HCT116 (cell line): Measurements from ENCODE around the gene DAP. TPM values are rescaled to one million over a fixed set of nuclear protein-coding genes. Genes with fewer than 3 reads are reported as not detected.

Experiments
- ATAC-seq: fragments of 200-7000 bp; cut with Tn5 transposase; 2 replicates; pipeline ENCODE4 v1.9.1; 2020; ENCODE audit warnings: mild to moderate bottlenecking, moderate library complexity
- BruUV-seq: library from RNA; stranded (reverse); fragments of 400-500 nt; replicated peaks from 2 replicates; lab custom pipeline; 2021; lab: Mats Ljungman, UMichigan
- CTCF ChIA-PET: fragments of 300-600 bp; sonication (Branson Sonifier 250); formaldehyde crosslinking; loops from one replicate; lab custom pipeline; 2021; ENCODE audit warnings: antibody characterized with exemption; lab: Charles Lee
- POLR2A ChIA-PET: fragments of 300-600, 350-600 bp; sonication (Branson Sonifier 250); formaldehyde crosslinking; loops from one replicate; lab custom pipeline; 2021; ENCODE audit warnings: antibody characterized with exemption; lab: Charles Lee
- RAD21 ChIA-PET, 2 experiments: fragments of 300-600 bp; sonication (Branson Sonifier 250); formaldehyde crosslinking; loops; one replicate each; lab custom pipeline; 2023; ENCODE audit warnings: low total read pairs in 2 of 2; ENCODE audit not compliant: uncharacterized antibody in 2 of 2, unreplicated experiment in 2 of 2, low non-redundant PET in 1 of 2; lab: Charles Lee
- DNase-seq: peaks from one replicate; pipeline ENCODE4 v3.0.0-alpha.2; 2010; ENCODE audit warnings: low read depth, low spot score
- H2AFZ ChIP-seq: fragments of 200-600 bp; shearing (Covaris generic), sonication (generic); 2 replicates; pipeline ENCODE4 v1.6.1; 2017; ENCODE audit warnings: low read depth, mixed run types, mixed read lengths, antibody characterized with exemption, low read length; ENCODE audit not compliant: poor library complexity, severe bottlenecking
- H3K27ac ChIP-seq: 2 replicates; pipeline ENCODE4 v1.5.1; 2012; ENCODE audit warnings: low read depth, low read length
- H3K27me3 ChIP-seq: fragments of 200-600 bp; sonication (generic); 2 replicates; pipeline ENCODE4 v1.6.1; 2016; ENCODE audit warnings: mixed run types, low read length, mixed read lengths; ENCODE audit not compliant: insufficient read depth
- H3K36me3 ChIP-seq, 2 experiments: fragments of 200-500 bp in 1 of 2; fragments of 200-600 bp in 1 of 2; sonication (Bioruptor generic) in 1 of 2; sonication (generic) in 1 of 2; 2 replicates each; pipeline versions ENCODE4 v1.5.1 to v1.6.1; 2014 to 2016; ENCODE audit warnings: low read length in 2 of 2, inconsistent platforms in 1 of 2, mixed read lengths in 1 of 2, mixed run types in 1 of 2; ENCODE audit not compliant: insufficient read depth in 2 of 2, control insufficient read depth in 1 of 2
- H3K4me1 ChIP-seq, 2 experiments: fragments of 200-600 bp in 1 of 2; sonication (generic) in 1 of 2; 2 replicates each; pipeline versions ENCODE4 v1.5.1 to v1.6.1; 2012 to 2017; ENCODE audit warnings: low read length in 2 of 2, inconsistent platforms in 1 of 2, mild to moderate bottlenecking in 1 of 2, mixed read lengths in 1 of 2, mixed run types in 1 of 2, moderate library complexity in 1 of 2; ENCODE audit not compliant: insufficient read depth in 2 of 2, control insufficient read depth in 1 of 2
- H3K4me2 ChIP-seq: fragments of 200-600 bp; sonication (generic); 2 replicates; pipeline ENCODE4 v1.6.1; 2017; ENCODE audit warnings: mixed run types, low read length, mixed read lengths
- H3K4me3 ChIP-seq, 2 experiments: fragments of 200-600 bp in 1 of 2; sonication (generic) in 1 of 2; replicated peaks in 1 of 2; 2 replicates each; pipeline ENCODE4 v1.5.1; 2011 to 2016; ENCODE audit warnings: low read length in 2 of 2, control low read depth in 1 of 2, low read depth in 1 of 2, mild to moderate bottlenecking in 1 of 2, mixed read lengths in 1 of 2, mixed run types in 1 of 2
- H3K79me2 ChIP-seq: fragments of 200-600 bp; sonication (generic); 2 replicates; pipeline ENCODE4 v1.6.1; 2017; ENCODE audit warnings: mild to moderate bottlenecking, mixed run types, low read length, moderate library complexity, mixed read lengths; ENCODE audit not compliant: insufficient read depth
- H3K9ac ChIP-seq: fragments of 200-600 bp; sonication (generic); 2 replicates; pipeline ENCODE4 v1.6.1; 2016; ENCODE audit warnings: low read length, mixed read lengths
- H3K9me2 ChIP-seq: fragments of 200-600 bp; sonication (generic), shearing (Covaris generic); 2 replicates; pipeline ENCODE4 v1.6.1; 2017; ENCODE audit warnings: mixed run types, mild to moderate bottlenecking, moderate library complexity; ENCODE audit not compliant: insufficient read depth
- H3K9me3 ChIP-seq, 2 experiments: fragments of 200-500 bp in 1 of 2; fragments of 200-600 bp in 1 of 2; sonication (Bioruptor generic) in 1 of 2; sonication (generic) in 1 of 2; 2 replicates each; pipeline ENCODE4 v1.6.1; 2014 to 2017; ENCODE audit warnings: low read length in 2 of 2, mixed read lengths in 2 of 2, inconsistent platforms in 1 of 2, low read depth in 1 of 2, mild to moderate bottlenecking in 1 of 2, mixed run types in 1 of 2, moderate library complexity in 1 of 2; ENCODE audit not compliant: control insufficient read depth in 1 of 2, insufficient read depth in 1 of 2
- H4K20me1 ChIP-seq: fragments of 200-600 bp; sonication (generic), shearing (Covaris generic); 2 replicates; pipeline ENCODE4 v1.6.1; 2017; ENCODE audit warnings: mixed run types, mild to moderate bottlenecking, moderate library complexity; ENCODE audit not compliant: insufficient read depth
- CBX3 ChIP-seq: IDR thresholded peaks from 2 replicates; pipeline ENCODE4 v1.6.1; 2012; ENCODE audit warnings: low read depth
- CEBPB ChIP-seq: IDR thresholded peaks from 2 replicates; pipeline ENCODE4 v1.6.1; 2012; ENCODE audit warnings: low read depth
- CTCF ChIP-seq, 3 experiments: fragments of 200-600 bp in 1 of 3; sonication (generic) in 1 of 3; IDR thresholded peaks in 2 of 3; conservative IDR thresholded peaks in 1 of 3; 2 replicates each; pipeline ENCODE4 v1.5.1; 2012 to 2017; ENCODE audit warnings: low read depth in 2 of 3, low read length in 2 of 3, antibody characterized with exemption in 1 of 3, borderline replicate concordance in 1 of 3, control low read depth in 1 of 3, mild to moderate bottlenecking in 1 of 3, mixed read lengths in 1 of 3, mixed run types in 1 of 3, moderate library complexity in 1 of 3; ENCODE audit not compliant: insufficient read depth in 1 of 3
- ELF1 ChIP-seq: IDR thresholded peaks from 2 replicates; pipeline ENCODE4 v1.6.1; 2012; ENCODE audit warnings: low read depth, borderline replicate concordance
- EZH2 ChIP-seq: fragments of 200-600 bp; sonication (generic); IDR thresholded peaks from 2 replicates; pipeline ENCODE4 v1.6.1; 2017; ENCODE audit warnings: antibody characterized with exemption, mixed run types
- EZH2phosphoT487 ChIP-seq: fragments of 200-600 bp; IDR thresholded peaks from 2 replicates; pipeline ENCODE4 v1.6.1; 2018; ENCODE audit warnings: antibody characterized with exemption, borderline replicate concordance
- JUND ChIP-seq: IDR thresholded peaks from 2 replicates; pipeline ENCODE4 v1.6.1; 2012
- POLR2AphosphoS5 ChIP-seq: IDR thresholded peaks from 2 replicates; pipeline ENCODE4 v1.6.1; 2011; ENCODE audit warnings: mild to moderate bottlenecking, low read depth, low read length, moderate library complexity
- RAD21 ChIP-seq: IDR thresholded peaks from 2 replicates; pipeline ENCODE4 v1.6.1; 2012; ENCODE audit warnings: low read depth, mild to moderate bottlenecking
- SP1 ChIP-seq: IDR thresholded peaks from 2 replicates; pipeline ENCODE4 v1.6.1; 2012; ENCODE audit warnings: low read depth
- SRF ChIP-seq: IDR thresholded peaks from 2 replicates; pipeline ENCODE4 v1.6.1; 2012; ENCODE audit warnings: low read depth
- TCF7L2 ChIP-seq: IDR thresholded peaks from 2 replicates; pipeline ENCODE4 v1.7.0; 2011; ENCODE audit warnings: borderline replicate concordance, inconsistent platforms; ENCODE audit not compliant: insufficient read depth, insufficient read length; ENCODE audit errors: extremely low read depth
- YY1 ChIP-seq: IDR thresholded peaks from 2 replicates; pipeline ENCODE4 v1.6.1; 2011; ENCODE audit warnings: low read length, low read depth, moderate library complexity, mild to moderate bottlenecking; ENCODE audit not compliant: insufficient replicate concordance; ENCODE audit errors: extremely low read depth
- ZBTB33 ChIP-seq: IDR thresholded peaks from 2 replicates; pipeline ENCODE4 v1.6.1; 2011; ENCODE audit warnings: mild to moderate bottlenecking, low read length, moderate library complexity; ENCODE audit not compliant: insufficient replicate concordance; ENCODE audit errors: extremely low read depth
- ZFX ChIP-seq: fragments of 450-650 bp; IDR thresholded peaks from 2 replicates; pipeline ENCODE4 v1.6.1; 2017
- intact Hi-C: fragments of 100-400 bp; cut with micrococcal nuclease; formaldehyde crosslinking; loops from 2 replicates; pipeline ENCODE4 v1.10.0; 2022
- total RNA-seq: library from RNA; stranded (reverse); gene quantifications from one replicate; pipeline ENCODE4 v1.2.1, GENCODE V29; 2021; ENCODE audit not compliant: unreplicated experiment
- TF ChIP-seq, protein P1 (sequence below): IDR thresholded peaks from 2 replicates; pipeline ENCODE4 v1.6.1; 2012; ENCODE audit warnings: low read depth

Gene DAP
- total RNA-seq, 1 experiment from 2014 or later = 59.1 TPM

DNA sequence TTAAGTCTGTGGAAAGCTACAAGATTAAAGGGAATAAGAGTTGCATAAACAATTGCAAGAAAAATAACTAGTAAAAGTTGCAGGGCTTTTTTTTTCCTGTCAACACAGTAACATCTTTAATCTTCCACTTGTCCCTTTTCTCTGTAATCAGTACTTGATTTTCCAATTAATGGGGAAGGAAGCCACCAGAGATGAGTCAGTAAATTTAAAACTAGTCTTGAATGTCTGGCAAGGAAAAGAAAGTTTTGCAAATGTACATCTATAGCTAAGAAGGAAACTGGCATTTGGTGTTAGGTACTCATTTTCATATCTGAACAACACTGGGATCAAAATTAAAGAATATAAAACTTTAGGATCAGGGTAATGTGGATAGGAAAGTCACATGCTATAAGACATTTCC is 17.1 kb downstream of the DAP start:
- Histone ChIP-seq H3K4me3 (no peak overlapping the region), H3K4me2 (no peak overlapping the region), H3K9me3 (peaks cover 9 to 10% of the 10 kb centered on the region in 2 experiments; a peak in 2 of 4 replicates), H3K9me2 (no peaks in the 10 kb centered on the region), H2AFZ (no peak overlapping the region), H3K27me3 (no peaks in the 10 kb centered on the region), H3K36me3 (peaks cover 7 to 21% of the 10 kb centered on the region in 2 experiments; a peak in 2 of 4 replicates), H3K9ac (no peak overlapping the region), H3K4me1 (no peaks in the 10 kb centered on the region), H4K20me1 (no peaks in the 10 kb centered on the region), H3K79me2 (peaks cover 6% of the 10 kb centered on the region), H3K27ac (no peak overlapping the region)
- ChIA-PET POLR2A (no interaction called here), CTCF (interaction anchor here (0.7 kb wide), 1 partner anchor 244 kb away, joined by 3 read pairs; no protein-coding TSS in a partner anchor), RAD21 (no interaction called here)
- TF ChIP-seq CBX3 (no peak), POLR2AphosphoS5 (no peak), ELF1 (no peak), EZH2 (no peak), YY1 (no peak), ZBTB33 (no peak), SRF (no peak), CEBPB (no peak), CTCF (IDR thresholded peaks at IDR 0.05 in 2 of 3, conservative IDR thresholded peaks at IDR 0.05 in 1 of 3; ENCODE audit: borderline replicate concordance in 1 of 3, insufficient read depth in 1 of 3, low read depth in 2 of 3, low read length in 2 of 3) (no peak), SP1 (no peak), JUND (no peak), ZFX (no peak), EZH2phosphoT487 (no peak), RAD21 (no peak), TCF7L2 (no peak)
- TF ChIP-seq, protein P1, sequence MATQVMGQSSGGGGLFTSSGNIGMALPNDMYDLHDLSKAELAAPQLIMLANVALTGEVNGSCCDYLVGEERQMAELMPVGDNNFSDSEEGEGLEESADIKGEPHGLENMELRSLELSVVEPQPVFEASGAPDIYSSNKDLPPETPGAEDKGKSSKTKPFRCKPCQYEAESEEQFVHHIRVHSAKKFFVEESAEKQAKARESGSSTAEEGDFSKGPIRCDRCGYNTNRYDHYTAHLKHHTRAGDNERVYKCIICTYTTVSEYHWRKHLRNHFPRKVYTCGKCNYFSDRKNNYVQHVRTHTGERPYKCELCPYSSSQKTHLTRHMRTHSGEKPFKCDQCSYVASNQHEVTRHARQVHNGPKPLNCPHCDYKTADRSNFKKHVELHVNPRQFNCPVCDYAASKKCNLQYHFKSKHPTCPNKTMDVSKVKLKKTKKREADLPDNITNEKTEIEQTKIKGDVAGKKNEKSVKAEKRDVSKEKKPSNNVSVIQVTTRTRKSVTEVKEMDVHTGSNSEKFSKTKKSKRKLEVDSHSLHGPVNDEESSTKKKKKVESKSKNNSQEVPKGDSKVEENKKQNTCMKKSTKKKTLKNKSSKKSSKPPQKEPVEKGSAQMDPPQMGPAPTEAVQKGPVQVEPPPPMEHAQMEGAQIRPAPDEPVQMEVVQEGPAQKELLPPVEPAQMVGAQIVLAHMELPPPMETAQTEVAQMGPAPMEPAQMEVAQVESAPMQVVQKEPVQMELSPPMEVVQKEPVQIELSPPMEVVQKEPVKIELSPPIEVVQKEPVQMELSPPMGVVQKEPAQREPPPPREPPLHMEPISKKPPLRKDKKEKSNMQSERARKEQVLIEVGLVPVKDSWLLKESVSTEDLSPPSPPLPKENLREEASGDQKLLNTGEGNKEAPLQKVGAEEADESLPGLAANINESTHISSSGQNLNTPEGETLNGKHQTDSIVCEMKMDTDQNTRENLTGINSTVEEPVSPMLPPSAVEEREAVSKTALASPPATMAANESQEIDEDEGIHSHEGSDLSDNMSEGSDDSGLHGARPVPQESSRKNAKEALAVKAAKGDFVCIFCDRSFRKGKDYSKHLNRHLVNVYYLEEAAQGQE = no peak
- BruUV-seq = no TSS peak
- intact Hi-C loops = no loop called here
- ATAC-seq (no peak), DNase-seq (no peak)
